Activated naive CD8-positive, alpha-beta T cell treated with anti-CD3 and anti-CD28 coated beads, Interleukin-2, amount 50 U/mL, for 16 hours (primary cell): ENCODE measurements around the gene PLP2.
A peak's percentile ranks its signal among the peaks of the same experiment; 100 is the strongest.
"Not testable (repeated sequence)": the region's sequence is repeated elsewhere in the genome, so short reads cannot be mapped to it uniquely, and the experiment has no call there.

ENCODE experiments used
- DNase-seq: peaks from one replicate; pipeline ENCODE4 v3.0.0-alpha.2; 2020; ENCODE audit warnings: low read depth, low spot score

Gene PLP2

DNA sequence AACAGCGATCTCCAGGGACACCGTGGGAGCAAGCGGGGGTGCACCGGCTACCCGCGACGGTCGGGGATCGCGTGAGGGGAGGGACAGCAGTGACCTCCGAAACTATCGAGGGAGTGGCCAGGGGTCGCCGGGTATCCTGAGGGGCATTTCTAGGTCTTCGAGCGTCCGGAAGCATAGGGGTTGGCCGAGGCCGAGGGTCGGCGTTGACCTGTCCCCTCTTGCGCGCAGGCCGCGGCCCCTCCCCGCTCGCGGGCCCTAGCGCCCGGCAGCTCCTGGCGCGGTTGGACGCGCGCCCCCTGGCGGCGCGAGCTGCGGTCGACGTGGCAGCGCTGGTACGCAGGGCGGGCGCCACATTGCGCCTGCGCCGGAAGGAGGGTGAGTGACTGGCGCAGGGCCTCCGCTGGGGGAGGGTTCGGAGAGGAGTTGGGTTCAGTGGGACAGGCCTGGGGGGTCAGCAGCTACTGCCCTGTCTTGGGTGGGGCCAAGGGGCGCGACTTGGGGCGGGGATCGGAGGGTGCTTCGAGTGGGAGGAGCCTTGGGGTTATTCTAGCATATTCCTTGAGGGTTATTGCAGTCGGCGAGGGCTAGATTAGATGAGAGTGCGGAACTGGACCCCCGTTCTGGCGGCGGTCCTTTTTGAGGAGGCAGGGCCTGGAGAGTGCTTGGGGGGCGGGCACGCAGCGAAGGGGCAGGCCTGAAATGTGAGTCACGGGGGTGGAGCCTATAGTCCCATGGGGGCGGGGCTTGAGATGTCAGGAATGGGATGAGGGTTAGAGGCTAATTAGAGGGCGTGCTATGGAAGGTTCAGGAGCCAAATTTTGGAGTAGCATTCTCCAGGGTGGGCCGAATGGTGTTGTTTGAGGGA is 7.9 kb upstream of the PLP2 start:
- peak; percentile 47 for DNase-seq

DNA sequence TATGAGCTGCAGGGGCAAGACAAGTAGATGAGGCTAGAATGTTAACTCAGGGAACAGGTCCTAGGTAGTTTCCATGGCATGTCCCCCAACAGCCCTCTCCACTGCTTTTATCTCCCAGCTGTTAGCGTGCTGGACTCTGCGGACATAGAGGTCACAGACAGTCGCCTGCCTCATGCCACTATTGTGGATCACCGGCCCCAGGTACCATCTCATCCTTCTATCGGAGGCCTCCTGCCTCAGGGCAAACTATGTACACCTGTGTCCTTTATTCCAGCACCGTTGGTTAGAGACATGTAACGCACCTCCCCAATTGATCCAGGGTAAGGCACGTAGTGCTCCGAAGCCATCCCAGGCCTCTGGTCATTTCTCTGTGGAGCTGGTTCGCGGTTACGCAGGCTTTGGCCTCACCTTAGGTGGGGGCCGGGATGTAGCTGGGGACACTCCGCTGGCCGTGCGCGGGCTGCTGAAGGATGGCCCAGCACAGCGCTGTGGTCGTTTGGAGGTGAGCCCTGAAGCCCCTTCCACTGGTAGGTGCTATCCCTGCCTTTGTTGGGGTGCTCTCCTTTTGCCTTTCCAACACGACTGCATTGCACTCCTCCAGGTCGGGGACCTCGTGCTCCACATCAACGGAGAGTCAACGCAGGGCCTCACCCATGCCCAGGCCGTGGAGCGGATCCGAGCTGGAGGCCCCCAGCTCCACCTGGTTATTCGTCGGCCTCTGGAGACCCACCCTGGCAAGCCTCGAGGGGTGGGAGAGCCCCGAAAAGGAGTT is 6.9 kb upstream of the PLP2 start:
- DNase-seq = no peak

DNA sequence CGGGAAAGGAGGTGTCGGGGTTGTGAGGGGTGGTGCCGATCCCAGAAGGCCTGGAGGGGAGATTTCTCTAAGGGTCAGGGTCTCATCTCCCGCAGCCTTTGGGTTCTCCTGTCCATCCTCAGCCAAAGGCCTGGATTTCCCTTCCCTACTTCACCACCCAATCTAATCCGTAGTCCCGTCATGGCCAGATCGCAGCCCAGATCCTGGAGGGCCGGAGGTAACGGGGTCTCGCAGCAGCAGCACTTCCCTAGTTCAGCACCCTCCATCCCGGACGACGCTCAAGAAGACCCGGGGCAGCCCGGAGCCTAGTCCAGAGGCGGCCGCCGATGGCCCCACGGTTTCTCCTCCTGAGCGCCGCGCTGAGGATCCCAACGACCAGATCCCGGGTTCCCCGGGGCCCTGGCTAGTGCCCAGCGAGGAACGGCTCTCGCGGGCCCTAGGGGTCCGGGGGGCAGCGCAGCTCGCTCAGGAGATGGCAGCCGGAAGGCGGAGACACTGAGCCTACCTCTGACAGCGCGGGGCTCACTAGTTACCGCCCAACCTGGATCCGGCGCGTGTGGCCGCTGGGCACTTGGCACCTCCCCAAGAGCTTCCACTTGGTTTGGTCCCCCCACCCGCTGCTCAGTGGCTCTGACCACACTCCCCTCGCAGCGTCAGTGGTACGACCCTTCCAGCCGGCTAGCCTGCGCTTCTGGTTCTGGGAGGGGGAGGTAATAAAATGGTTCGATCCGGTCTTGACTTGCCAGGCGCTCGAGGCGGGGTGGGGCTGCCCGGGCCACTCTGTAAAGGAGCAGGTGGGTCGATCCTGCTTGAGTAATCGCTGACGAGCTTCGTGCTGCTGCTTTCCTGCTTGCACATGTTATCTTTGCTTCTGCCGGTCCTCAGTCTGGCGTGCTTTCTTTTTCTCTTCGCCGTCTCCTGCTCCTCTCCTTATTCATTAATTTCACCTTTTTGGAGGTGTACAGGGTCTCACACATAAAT is 5.5 kb upstream of the PLP2 start:
- peak; percentile 19 for DNase-seq

GRCh38 chrX:49166914-49167739 is 4.6 kb upstream of the PLP2 start:
- no peak for DNase-seq

DNA sequence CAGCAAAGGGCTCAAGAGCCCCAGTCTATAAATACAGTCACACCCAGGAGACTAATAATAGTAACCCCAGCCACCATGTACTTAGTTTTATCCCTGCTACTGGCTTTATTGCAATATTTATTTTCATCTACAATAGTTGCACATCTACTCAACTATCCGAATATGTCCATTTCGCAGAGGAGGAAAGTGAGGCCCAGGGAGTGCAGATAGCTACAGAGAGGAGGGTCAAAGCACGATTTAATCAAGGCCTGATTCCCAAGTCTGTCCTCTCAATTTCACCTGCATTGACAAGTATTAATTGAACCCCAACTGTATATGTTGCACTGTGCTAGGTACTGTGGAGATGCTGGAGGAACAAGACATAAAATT is 4.0 kb upstream of the PLP2 start:
- DNase-seq = no peak

GRCh38 chrX:49172280-49172780 is 632 bp downstream of the PLP2 start:
- no peak for DNase-seq

DNA sequence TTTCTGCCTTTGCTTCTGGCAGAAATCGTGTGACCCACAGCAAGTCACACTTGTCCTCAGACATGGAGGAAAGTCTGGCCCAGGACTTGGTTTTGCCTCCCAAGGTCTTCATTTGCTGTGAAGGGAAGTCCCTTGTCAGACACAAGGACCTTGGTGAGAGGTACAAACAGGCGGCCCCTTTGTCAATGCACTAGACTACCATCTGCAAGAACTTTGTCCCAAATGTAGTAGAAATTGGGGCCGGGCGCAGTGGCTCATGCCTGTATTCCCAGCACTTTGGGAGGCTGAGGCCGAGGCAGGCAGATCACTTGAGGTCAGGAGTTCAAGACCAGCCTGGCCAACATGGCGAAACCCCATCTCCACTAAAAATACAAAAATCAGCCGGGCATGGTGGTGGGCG is 1.8 kb downstream of the PLP2 start:
- DNase-seq = not testable (repeated sequence)

- DNase-seq = no peak
Observed at GRCh38 chrX:49174723-49175122, 3.0 kb downstream of the PLP2 start.

- DNase-seq = no peak
Observed at GRCh38 chrX:49175435-49176274, 4.0 kb downstream of the PLP2 start.

GRCh38 chrX:49176421-49177326 is 5.0 kb downstream of the PLP2 start:
- DNase-seq = no peak

DNA sequence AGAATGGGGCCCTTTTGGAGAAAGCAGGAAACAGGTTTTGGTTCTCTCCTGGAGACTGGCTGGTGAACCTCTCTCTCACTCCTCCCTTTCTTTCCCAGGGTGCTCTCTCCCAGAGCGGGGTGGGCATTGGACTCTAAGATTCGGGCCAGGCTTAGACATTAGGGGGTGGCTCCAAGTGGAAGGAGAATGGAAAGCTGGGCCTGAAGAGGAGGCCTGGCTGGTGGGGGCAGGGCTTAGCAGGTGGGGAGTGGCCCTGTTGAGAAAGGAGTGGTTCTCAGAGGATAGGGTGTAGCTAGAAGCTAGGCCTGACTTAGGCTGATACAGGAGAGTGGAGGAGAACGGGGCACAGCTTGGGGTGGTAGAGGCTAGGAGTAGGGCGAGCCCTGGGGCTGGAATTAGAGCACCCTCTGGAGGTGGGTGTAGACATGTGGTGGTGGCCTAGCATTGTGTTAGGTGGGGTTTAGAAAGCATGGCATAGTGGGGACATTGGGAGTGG is 5.7 kb downstream of the PLP2 start:
- no peak for DNase-seq

- DNase-seq = no peak
Observed at GRCh38 chrX:49177873-49178480, 6.3 kb downstream of the PLP2 start.

DNA sequence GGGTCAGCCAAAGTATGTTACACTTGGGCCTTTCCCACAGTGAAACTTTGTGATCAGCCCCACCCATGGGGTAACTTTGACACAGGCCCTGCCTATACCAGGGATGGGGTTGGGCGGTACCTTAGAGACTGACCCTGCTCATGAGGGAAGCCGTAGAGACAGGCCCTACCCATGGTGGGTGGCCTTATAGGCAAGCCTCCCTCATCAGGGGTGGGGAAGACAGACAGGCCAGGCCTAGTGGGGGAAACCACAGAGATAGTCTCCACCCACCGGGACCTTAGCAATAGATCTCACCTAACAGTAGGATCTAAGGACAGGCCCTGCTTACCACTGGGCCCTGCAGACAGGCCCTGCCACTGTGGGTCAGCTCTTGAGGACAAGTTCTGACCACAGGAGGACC is 6.8 kb downstream of the PLP2 start:
- DNase-seq = no peak

DNA sequence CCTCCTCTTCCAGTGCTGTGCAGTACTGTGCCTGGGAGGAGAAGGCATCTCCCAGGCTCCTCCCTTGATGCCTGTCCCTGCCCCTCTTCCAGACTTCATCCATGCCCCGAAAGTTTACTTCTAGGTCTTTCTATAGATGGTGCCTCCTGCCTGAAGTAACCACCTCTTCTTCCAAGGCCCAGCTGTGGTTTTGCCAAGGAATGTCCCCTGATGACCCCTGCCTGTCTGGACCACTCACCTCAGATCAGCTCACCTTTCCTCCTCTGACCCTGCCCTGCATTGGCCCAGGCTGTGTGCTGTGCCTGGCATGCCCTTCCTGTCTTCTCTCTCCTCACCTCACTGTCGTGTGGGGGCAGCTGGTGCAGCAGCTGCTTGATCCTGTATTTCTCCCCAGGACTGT is 7.7 kb downstream of the PLP2 start:
- no peak for DNase-seq

- no peak for DNase-seq
Observed at GRCh38 chrX:49183701-49184281, 12.1 kb downstream of the PLP2 start.

DNA sequence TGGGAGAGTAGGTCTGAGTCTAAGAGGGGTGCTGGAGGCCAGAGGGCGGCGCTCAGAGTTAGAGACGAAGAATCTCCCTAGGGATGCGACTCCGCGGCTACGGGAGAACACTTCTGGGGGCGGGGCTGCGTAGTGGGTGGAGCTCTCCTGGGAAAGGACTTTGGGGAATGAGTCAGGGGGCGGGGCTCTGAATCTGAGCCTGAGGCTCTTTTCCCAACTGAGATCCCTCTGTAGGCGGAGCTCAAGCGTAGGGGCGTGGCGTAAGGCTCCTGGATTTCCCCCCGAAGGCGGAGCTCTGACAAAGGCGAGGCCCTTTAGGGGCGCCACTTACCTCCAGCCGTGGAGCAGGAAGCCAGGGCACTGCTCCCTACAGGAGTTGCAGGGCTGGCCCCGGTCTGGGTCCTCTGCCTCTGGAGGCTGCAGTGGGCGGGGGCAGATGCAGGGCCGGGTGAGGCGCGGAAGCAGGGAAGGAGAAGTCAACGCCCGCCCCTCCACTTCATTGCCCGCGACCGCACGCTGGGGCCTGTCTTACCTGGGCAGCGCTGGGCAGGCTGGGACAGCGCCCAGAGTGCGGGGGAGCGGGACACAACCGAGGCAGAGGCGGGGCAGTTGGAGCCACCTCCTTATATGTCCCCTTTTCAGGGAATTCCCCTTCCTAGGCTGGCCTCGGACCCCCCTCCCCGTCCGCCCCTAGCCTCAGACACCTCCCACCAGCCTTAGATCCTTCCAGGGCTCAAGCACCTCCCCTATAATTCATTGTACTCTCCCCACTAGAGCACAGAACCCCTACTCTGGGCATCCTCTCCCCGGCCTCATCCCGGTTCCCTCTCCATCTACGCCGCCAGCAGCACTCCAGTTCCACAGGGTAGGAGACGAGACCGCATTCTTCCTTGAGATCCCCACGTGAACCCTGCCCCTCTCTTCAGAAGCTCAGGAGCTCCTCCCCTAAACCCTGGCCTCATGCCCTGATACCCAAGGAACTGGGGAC is 12.9 kb downstream of the PLP2 start:
- no peak for DNase-seq
